SU-DHL-6 (cell line): ENCODE measurements around the gene RNASE13.

Experiments used
- CTCF ChIP-seq: fragments of 200-600 bp; sonication (generic); IDR thresholded peaks from one replicate; pipeline ENCODE4 v1.5.1; 2017; ENCODE audit warnings: antibody characterized with exemption, mild to moderate bottlenecking, low read length, moderate library complexity; ENCODE audit not compliant: insufficient read depth, poor library complexity, severe bottlenecking
- EZH2phosphoT487 ChIP-seq: fragments of 200-600 bp; sonication (generic), shearing (Covaris generic); conservative IDR thresholded peaks from 2 replicates; pipeline ENCODE4 v1.6.1; 2018; ENCODE audit warnings: mild to moderate bottlenecking, antibody characterized with exemption, low read length, moderate library complexity, mixed read lengths

- no peak for TF ChIP-seq EZH2phosphoT487
- TF ChIP-seq CTCF = no peak
Measured at GRCh38 chr14:21019366-21019765, 15.2 kb downstream of the RNASE13 start.
